ENCODE results near the gene BPIFB6. TPM values are rescaled to one million over a fixed set of nuclear protein-coding genes. Genes with fewer than 3 reads are reported as not detected.

The BPIFB6 gene
- total RNA-seq, 1 experiment from 2014 or later: not detected

- Histone ChIP-seq H3K4me3 (ENCODE audit: low read depth in 2 of 2, low read length in 2 of 2) (no peak overlapping the region), H3K4me1 (ENCODE audit: control insufficient read depth, insufficient read depth, low read length) (no peaks in the 10 kb centered on the region), H3K27me3 (ENCODE audit: control insufficient read depth, insufficient read depth, low read length) (peaks cover 2% of the 10 kb centered on the region; the same call in 1 of the 2 replicates), H3K36me3 (ENCODE audit: control insufficient read depth, insufficient read depth, low read length) (no peaks in the 10 kb centered on the region), H3K9me3 (ENCODE audit: control insufficient read depth, insufficient read depth, low read depth, low read length) (no peaks in the 10 kb centered on the region), H3K27ac (ENCODE audit: low read length) (no peak overlapping the region)
- ATAC-seq (no peak), DNase-seq (ENCODE audit: low read depth, low spot score) (no peak)
- POLR2A ChIA-PET: interaction anchor here (0.6 kb wide), 1 partner anchor 378 kb away, joined by 7 read pairs; no protein-coding TSS in a partner anchor
- BruUV-seq (replicated peaks): no TSS peak
- TF ChIP-seq POLR2AphosphoS5 (IDR thresholded peaks at IDR 0.05; ENCODE audit: low read depth, low read length) (no peak), SIN3A (IDR thresholded peaks at IDR 0.05; ENCODE audit: borderline replicate concordance, insufficient read depth, low read depth, low read length) (no peak), TCF7L2 (IDR thresholded peaks at IDR 0.05; ENCODE audit: low read depth, low read length) (no peak), REST (IDR thresholded peaks at IDR 0.05; ENCODE audit: insufficient read depth in 1 of 2, low read depth in 2 of 2, low read length in 1 of 2) (no peak)
- TF ChIP-seq, protein P1, sequence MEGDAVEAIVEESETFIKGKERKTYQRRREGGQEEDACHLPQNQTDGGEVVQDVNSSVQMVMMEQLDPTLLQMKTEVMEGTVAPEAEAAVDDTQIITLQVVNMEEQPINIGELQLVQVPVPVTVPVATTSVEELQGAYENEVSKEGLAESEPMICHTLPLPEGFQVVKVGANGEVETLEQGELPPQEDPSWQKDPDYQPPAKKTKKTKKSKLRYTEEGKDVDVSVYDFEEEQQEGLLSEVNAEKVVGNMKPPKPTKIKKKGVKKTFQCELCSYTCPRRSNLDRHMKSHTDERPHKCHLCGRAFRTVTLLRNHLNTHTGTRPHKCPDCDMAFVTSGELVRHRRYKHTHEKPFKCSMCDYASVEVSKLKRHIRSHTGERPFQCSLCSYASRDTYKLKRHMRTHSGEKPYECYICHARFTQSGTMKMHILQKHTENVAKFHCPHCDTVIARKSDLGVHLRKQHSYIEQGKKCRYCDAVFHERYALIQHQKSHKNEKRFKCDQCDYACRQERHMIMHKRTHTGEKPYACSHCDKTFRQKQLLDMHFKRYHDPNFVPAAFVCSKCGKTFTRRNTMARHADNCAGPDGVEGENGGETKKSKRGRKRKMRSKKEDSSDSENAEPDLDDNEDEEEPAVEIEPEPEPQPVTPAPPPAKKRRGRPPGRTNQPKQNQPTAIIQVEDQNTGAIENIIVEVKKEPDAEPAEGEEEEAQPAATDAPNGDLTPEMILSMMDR (IDR thresholded peaks at IDR 0.05): no peak
- intact Hi-C loops (cut with micrococcal nuclease; ENCODE audit: unreplicated experiment) (no loop called here), in situ Hi-C loops (cut with HindIII; ENCODE audit: low pct_unique_long_range_greater_than_20kb, low sequenced_read_pairs) (no loop called here)
- CTCF ChIA-PET: no interaction called here
Measured at GRCh38 chr20:33030076-33030475, 1.4 kb upstream of the BPIFB6 start.

DNA sequence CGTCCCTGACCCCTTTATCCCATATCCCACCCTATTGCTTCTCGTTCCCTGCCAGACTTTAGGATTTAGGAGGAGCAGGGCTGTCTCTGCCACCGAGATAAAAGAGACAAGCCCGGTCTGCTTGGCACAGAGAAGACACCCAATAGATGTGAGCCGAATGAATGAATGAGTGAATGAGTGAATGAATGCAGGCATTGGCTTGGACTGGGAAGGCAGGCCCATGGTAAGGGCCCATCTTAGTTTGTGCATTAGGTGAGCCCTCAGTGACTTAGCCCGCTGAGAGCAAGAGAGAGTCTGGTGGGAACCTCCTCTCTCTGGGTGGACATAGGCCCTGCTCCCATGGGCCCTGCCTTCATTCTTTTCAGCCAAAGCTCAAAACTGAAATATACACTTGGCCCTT lies 879 bp upstream of the BPIFB6 start:
- BruUV-seq (replicated peaks): no TSS peak
- Histone ChIP-seq H3K27me3 (ENCODE audit: control insufficient read depth, insufficient read depth, low read length) (peaks cover 2% of the 10 kb centered on the region; the same call in 1 of the 2 replicates), H3K4me3 (ENCODE audit: low read depth in 2 of 2, low read length in 2 of 2) (no peak overlapping the region), H3K36me3 (ENCODE audit: control insufficient read depth, insufficient read depth, low read length) (no peaks in the 10 kb centered on the region), H3K27ac (ENCODE audit: low read length) (no peak overlapping the region), H3K4me1 (ENCODE audit: control insufficient read depth, insufficient read depth, low read length) (no peaks in the 10 kb centered on the region), H3K9me3 (ENCODE audit: control insufficient read depth, insufficient read depth, low read depth, low read length) (no peaks in the 10 kb centered on the region)
- intact Hi-C loops (cut with micrococcal nuclease; ENCODE audit: unreplicated experiment): no loop called here
- ChIA-PET POLR2A (interaction anchor here (0.6 kb wide), 1 partner anchor 378 kb away, joined by 7 read pairs; no protein-coding TSS in a partner anchor), CTCF (interaction anchor here (0.6 kb wide), 1 partner anchor 68 kb away, joined by 5 read pairs; no protein-coding TSS in a partner anchor)
- DNase-seq (ENCODE audit: low read depth, low spot score) (no peak), ATAC-seq (no peak)
- in situ Hi-C loops (cut with HindIII; ENCODE audit: low pct_unique_long_range_greater_than_20kb, low sequenced_read_pairs): no loop called here
- TF ChIP-seq SIN3A (IDR thresholded peaks at IDR 0.05; ENCODE audit: borderline replicate concordance, insufficient read depth, low read depth, low read length): no peak
- TF ChIP-seq TCF7L2 (IDR thresholded peaks at IDR 0.05; ENCODE audit: low read depth, low read length): no peak
- TF ChIP-seq POLR2AphosphoS5 (IDR thresholded peaks at IDR 0.05; ENCODE audit: low read depth, low read length): no peak
- TF ChIP-seq, protein P1 (IDR thresholded peaks at IDR 0.05): no peak
- no peak for TF ChIP-seq REST (IDR thresholded peaks at IDR 0.05; ENCODE audit: insufficient read depth in 1 of 2, low read depth in 2 of 2, low read length in 1 of 2)

Data from Panc1 (cell line).